ENCODE measurements around the gene RBP3. TPM values are rescaled to one million over a fixed set of nuclear protein-coding genes. Genes with fewer than 3 reads are reported as not detected.

Gene RBP3
- total RNA-seq, 1 experiment from 2014 or later = not detected

GRCh38 chr10:47306387-47307210 lies 41.6 kb upstream of the RBP3 start:
- Mint-ChIP-seq H3K4me3 (no peak overlapping the region), H3K4me1 (peaks cover 18 to 22% of the 10 kb centered on the region in 2 experiments), H3K36me3 (ENCODE audit: insufficient read depth in 1 of 3, low read depth in 3 of 3) (no peaks in the 10 kb centered on the region), H3K27ac (peak overlapping the region in 1 of 3 experiments; percentile 38; a peak in 1 of 7 replicates), H3K9me3 (no peaks in the 10 kb centered on the region), H3K27me3 (ENCODE audit: low read depth) (peaks cover 38% of the 10 kb centered on the region)
- Histone ChIP-seq H4K8ac (replicated peaks; ENCODE audit: insufficient read length, low read depth, low read length) (no peak overlapping the region), H3K4me2 (ENCODE audit: insufficient read depth, insufficient read length, low read length) (no peak overlapping the region), H2BK12ac (ENCODE audit: insufficient read length, low read depth, low read length) (no peak overlapping the region), H2AFZ (ENCODE audit: low read length) (no peak overlapping the region), H2BK5ac (ENCODE audit: insufficient read length, low read length) (no peak overlapping the region), H4K5ac (ENCODE audit: insufficient read length, low read depth, low read length) (no peak overlapping the region), H2BK20ac (ENCODE audit: low read depth, low read length, poor library complexity, severe bottlenecking) (no peak overlapping the region), H3K79me1 (ENCODE audit: insufficient read depth, low read depth, low read length, poor library complexity, severe bottlenecking) (no peaks in the 10 kb centered on the region), H3K27ac (ENCODE audit: insufficient read length, low read depth, low read length) (no peak overlapping the region), H3K23ac (ENCODE audit: insufficient read length, low read depth, low read length) (no peak overlapping the region), H2BK15ac (ENCODE audit: low read depth, low read length) (no peak overlapping the region), H4K91ac (ENCODE audit: insufficient read length, low read depth, low read length) (no peak overlapping the region), H3K23me2 (ENCODE audit: insufficient read length, low read depth, low read length, poor library complexity, severe bottlenecking) (no peaks in the 10 kb centered on the region), H3K9ac (ENCODE audit: extremely low read depth, insufficient read length, low read length) (no peak overlapping the region), H3K18ac (ENCODE audit: insufficient read length, low read depth, low read length) (no peak overlapping the region), H3K9me3 (ENCODE audit: control insufficient read depth, low read depth, low read length) (no peaks in the 10 kb centered on the region), H3K56ac (ENCODE audit: insufficient read length, low read depth, low read length) (no peak overlapping the region), H3K14ac (ENCODE audit: insufficient read depth, low read length) (no peak overlapping the region), H2BK120ac (ENCODE audit: low read depth, low read length, poor library complexity, severe bottlenecking) (no peak overlapping the region), H3K4ac (ENCODE audit: low read depth, low read length) (no peak overlapping the region), H3T11ph (ENCODE audit: low read length) (no peak overlapping the region), H3K4me1 (ENCODE audit: insufficient read depth, low read length) (no peaks in the 10 kb centered on the region), H2AK5ac (ENCODE audit: insufficient read length, low read length) (no peak overlapping the region), H4K20me1 (ENCODE audit: control insufficient read depth, insufficient read depth, insufficient read length) (peaks cover 5% of the 10 kb centered on the region), H3K27me3 (ENCODE audit: insufficient read depth, low read length) (no peaks in the 10 kb centered on the region; the same call in 1 of the 2 replicates), H3K79me2 (ENCODE audit: insufficient read depth, low read length) (no peaks in the 10 kb centered on the region)
- no peak for DNase-seq
- TF ChIP-seq, protein P1, sequence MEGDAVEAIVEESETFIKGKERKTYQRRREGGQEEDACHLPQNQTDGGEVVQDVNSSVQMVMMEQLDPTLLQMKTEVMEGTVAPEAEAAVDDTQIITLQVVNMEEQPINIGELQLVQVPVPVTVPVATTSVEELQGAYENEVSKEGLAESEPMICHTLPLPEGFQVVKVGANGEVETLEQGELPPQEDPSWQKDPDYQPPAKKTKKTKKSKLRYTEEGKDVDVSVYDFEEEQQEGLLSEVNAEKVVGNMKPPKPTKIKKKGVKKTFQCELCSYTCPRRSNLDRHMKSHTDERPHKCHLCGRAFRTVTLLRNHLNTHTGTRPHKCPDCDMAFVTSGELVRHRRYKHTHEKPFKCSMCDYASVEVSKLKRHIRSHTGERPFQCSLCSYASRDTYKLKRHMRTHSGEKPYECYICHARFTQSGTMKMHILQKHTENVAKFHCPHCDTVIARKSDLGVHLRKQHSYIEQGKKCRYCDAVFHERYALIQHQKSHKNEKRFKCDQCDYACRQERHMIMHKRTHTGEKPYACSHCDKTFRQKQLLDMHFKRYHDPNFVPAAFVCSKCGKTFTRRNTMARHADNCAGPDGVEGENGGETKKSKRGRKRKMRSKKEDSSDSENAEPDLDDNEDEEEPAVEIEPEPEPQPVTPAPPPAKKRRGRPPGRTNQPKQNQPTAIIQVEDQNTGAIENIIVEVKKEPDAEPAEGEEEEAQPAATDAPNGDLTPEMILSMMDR (conservative IDR thresholded peaks at IDR 0.05) = no peak
- no CpG with 5 or more reads among the region's 10 CpGs for WGBS (ENCODE audit: extremely low coverage, insufficient read length, low lambda C conversion rate)
